NCI-H146 (cell line): ENCODE measurements around the gene PCBP2.
A peak's percentile ranks its signal among the peaks of the same experiment; 100 is the strongest.
"Not testable (repeated sequence)": the region's sequence is repeated elsewhere in the genome, so short reads cannot be mapped to it uniquely, and the experiment has no call there.

Source experiments
- DNase-seq: peaks from one replicate; lab custom pipeline; 2025; lab: John Stamatoyannopoulos, UW

The PCBP2 gene

DNA sequence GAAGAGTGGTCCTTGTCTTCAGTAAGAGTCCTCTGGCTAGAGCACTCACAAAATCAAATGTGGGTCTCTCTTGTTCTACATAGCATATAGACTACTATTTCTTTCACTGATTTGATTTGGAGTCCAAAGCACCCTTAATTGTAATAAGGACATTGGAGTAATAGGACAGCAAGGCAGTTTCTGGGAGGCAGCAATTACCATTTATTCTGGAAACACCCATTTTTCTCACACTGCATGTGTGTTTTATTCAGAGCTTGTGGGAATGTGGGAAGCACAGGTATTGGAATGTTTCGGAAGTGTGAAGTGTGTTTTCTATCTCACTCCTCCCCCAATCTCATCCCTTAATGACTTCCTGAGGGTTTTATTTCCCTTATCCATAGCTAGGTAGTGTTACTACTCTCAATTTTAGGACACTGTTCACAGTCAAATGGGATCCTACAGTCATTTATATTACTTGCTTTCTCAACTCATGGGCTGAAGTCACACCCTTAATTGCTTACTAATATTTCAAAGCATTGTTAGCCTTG, 20.2 kb downstream of the PCBP2 start:
- no peak for DNase-seq

DNA sequence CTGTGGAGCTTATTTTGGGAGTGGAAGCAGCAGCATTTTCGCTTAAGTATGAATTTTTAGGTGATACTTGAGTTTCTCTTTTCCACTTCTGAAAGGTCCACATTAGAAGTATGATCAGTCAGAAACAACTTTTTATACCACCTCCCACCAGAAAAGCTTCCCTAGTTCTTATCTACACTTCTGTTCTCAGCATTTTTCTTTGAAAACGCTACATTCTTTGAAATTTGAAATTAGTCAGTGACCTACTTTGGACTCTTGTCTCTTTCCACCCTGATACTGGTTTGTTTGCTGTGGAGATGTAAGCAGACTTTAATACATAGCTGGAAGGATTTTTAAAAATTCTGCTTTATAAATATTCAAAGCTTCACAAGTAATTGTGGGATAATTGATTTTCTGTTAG, 22.2 kb downstream of the PCBP2 start:
- DNase-seq = no peak

GRCh38 chr12:53474819-53475218, 22.9 kb downstream of the PCBP2 start:
- no peak for DNase-seq

DNA sequence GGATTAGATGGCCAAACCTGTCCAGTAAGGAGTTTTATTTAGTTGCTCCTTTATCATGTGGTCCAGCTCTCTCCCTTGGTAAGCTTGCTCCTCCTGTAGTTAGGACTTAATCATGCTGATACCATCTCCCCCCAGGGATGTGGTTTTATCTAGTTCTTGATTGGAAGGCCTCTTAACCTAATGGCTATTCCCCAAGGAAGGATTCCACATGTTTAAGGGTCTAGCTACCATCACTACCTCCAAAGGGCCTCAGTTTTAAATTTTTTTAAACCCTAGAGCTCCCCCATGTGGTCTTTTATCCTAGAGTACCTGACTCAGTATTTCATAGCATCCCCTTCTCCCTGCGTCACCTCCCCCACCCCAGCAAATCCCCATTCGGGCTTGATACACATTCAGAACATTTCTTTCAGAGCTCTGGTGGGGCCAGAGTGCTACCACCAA, 24.9 kb downstream of the PCBP2 start:
- DNase-seq = no peak

DNA sequence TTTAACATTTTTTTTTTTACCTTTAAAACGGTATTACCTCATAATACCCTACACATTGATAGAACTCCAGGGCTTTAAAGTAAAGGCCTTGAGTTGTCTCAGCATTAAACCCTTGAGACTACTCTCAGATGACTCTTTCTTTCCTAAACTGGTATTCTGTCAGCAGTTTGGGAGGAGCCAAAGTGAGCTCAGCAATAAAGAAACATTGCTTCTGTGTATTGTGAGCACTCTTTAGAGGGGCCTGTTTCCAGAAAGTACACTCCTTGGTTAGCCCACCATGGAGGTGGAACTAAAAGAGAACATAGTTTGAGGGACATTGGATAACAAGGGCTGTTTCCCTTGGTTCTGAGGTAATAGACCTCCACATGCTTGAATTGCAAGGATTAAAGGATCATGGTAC, 27.0 kb downstream of the PCBP2 start:
- no peak for DNase-seq

- no peak for DNase-seq
Observed at GRCh38 chr12:53479331-53479730, 27.4 kb downstream of the PCBP2 start.

DNA sequence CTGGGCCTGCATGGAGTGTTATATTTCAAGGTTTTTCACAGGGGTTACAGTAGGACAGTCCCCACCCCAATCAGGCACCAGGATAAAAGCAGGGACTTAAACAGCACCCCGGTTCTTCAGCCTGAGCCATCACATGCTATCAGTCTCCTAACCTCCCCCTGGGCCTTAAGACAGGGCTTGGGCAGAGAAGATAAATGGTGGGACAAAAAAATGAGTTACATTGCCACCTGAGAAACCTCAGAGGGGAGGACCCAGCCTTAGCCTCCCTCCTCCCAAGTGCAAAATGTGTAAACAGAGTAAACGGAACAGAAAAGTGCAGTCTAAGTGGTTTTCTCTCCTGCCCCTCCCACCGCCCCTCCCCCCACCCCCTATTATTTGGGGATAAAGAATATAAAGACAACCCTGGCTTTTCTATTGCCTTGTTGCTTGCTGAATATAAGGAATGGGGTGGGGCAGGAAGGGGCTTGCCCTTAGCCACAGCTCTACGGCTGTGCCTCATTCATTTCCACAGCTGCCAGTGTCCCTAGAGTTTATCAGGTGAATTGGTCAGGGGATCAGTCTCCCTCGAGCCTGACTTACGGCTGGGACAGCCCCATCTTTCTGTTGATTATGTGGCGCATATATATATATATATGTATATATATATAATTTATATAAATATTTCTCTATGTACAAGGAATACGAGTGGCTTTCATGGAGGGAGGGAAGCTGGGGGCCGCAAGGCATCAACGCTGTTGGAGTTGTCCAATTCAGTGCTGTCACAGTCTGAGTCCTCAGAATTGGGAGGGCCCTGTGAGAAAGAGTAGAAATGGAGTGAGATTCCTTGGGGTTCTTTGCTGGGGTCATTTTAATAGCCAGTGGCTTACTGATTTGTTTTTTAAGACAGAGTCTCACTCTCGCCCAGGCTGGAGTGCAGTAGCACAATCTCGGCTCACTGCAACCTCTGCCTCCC, 28.9 kb downstream of the PCBP2 start:
- no peak for DNase-seq

DNA sequence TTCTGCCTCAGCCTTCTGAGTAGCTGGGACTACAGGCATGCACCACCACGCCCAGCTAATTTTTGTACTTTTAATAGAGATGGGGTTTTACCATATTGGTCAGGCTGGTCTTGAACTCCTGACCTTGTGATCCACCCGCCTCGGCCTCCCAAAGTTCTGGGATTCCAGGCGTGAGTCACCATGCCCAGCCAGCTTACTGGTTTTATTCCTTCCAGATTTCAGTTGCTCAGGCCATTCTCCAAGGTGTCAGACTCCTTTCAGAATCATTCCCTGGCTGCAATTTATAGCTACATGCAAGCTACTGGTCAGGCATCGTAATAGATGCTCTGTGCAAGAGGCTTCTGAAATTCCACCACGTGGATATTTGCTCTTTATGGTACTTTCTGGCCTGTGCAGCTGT, 29.6 kb downstream of the PCBP2 start:
- not testable (repeated sequence) for DNase-seq

DNA sequence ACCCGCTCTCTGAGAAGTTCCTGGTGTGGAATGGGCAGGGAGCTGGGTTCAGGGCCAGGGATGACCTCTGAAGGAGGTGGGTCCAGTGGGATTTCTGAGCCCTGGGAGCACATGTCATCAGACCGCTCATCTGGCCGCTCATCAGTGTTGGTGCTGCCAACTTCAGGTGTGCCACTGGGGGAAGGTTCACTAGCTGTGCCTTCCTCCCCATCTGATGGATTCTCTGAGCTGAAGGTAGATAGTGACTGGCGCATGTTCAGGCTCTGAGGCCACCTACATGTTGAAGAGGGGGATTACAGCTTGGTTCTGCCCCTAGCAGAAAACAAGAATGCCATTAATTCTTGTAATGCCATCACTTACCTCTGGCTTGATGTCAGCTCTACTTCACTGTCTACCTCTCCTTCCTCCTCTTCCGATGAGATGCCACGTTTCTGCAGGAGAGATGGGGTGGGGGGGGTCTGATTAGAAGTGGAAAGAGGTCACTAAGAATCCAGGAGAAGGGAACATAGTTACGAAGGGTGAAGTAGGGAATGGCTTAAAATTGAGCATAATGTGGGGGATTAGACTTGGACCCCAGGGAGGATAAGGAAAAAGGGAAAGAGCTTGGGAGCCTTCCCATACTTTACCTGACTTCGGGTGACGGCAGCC, 30.2 kb downstream of the PCBP2 start:
- DNase-seq = no peak

DNA sequence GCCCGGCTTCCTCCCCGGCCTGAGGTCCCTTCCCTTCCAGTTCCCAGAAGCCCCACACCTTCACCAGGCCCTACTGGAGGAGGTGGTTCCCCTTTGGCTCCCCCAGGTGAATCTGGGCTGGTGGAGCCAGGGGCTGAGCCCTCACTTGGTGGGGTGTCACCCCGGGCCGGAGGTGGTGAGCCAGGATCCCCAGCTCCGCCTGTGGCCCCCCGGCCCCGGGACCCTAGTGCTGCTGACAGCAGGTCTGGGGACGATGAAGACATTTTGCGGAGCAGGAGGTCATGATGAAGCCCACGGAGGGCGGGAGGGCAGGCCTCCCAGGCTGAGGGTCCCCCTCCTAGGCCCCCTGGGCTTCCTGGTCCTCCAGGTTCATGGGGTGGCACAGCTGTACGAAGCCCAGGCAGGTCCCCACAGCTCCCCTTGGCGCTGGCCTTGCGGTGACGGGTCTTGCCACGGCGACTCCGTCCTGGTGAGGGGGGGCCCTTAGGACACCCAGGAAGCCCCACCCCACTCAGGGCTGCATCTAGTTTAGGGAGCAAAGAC, 30.8 kb downstream of the PCBP2 start:
- no peak for DNase-seq

DNA sequence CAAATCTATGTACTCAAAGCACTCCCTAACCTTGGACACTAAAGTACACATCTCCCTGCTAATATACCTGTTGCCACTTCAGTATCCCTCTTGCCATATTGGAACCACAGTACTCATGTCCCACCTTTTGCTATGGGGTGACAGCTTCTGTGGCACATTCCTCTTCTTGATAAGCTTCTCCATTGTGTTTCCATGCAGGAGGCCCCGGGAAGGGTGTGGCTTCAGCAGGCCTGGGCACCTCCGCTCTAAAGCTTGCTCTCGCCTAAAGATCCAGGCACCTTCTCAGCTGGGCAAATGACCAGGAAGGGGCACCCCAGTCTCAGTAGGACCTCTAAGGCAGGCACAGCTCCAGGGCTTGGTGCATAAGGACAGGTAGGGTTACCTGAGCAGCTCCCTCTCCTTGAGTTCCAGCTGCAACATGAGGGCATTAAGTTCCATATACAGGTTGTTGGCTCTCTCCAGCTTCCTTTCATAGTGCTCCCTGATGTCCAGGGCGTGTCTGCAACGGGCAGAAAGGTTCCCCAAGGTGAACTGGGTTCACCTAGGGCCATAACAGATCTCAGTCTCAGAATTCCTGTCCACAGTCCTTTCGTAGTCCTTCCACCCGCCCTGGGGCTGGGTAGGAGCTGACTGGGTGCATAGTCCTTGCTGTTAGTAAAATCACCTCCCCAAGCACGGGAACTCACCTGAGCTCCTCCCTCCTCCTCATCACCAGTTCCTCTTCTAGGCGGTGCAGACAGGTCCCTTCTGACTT, 31.5 kb downstream of the PCBP2 start:
- DNase-seq = no peak

GRCh38 chr12:53483979-53484377, 32.1 kb downstream of the PCBP2 start:
- no peak for DNase-seq

GRCh38 chr12:53484686-53485575, 33.0 kb downstream of the PCBP2 start:
- no peak for DNase-seq

DNA sequence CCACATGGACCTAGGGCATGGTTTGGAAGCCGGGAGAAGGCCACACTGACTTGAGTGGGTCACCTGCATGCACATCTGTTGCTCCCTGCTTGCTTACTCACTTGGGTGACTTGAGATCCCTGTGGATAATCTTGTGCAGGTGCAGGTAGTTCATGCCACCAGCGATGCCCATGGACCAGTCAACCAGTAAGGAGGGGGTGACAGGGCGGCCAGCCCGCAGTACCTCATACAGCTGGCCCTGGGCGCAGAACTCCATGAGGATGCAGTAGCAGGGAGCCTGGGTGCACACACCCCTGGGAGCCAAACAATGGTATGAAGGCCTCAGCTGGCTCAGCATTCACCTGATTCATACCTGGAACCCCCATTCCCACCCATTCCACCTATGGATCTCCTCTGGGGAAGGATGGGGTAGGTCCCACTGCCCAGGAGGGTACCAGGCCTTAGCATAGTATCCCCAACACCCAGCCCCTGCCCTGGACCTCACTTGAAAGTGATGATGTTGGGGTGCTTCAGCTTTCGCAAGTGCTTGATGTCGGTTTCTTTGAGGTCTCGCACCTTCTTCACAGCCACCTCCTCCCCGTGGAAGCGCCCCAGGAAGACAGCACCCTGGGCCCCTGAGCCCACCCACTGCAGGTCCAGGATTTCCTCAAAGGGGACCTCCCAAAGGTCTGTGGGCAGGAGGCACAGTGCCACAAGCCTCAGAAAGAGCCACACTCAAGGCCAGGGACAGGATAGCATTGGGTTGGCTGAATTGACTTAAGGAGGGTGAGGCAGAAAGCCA, 34.2 kb downstream of the PCBP2 start:
- DNase-seq = no peak

DNA sequence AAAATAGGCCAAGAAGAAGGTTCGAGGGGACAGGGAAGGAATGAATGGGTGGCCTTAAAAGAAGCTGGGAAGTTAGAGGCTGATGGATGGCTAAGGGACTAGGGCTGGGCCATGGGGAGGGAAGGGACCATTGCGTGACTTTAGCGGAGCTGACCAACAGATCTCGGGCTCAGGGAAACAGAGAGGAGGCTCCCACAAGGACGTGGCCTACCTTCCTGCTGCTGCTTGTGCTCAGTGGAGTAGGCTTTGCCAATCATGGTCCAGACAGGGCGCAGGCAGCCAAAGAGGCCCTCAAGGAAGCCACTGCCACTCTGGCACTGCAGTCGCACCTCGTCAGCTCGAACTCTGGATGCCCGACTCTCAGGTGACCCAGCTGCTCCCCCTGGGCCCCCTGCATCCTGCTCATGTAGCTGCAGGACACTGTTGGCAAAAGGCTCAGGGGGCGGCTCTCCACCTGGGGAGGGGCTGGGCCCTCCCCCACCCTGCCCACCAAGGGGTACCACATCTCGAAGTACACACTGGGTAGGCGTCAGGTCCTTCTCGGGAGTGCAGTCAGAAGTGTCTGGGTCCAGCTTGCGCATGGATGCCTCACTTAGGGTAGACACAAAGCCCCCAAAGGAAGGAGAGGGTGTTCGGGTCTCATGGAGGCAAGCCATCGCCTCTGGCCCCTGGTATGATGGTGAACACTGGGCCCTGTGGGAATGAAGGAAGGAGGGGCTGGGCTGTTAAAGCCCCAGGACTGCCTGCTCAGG, 35.0 kb downstream of the PCBP2 start:
- DNase-seq = no peak

GRCh38 chr12:53489242-53489864, 37.5 kb downstream of the PCBP2 start:
- no peak for DNase-seq

DNA sequence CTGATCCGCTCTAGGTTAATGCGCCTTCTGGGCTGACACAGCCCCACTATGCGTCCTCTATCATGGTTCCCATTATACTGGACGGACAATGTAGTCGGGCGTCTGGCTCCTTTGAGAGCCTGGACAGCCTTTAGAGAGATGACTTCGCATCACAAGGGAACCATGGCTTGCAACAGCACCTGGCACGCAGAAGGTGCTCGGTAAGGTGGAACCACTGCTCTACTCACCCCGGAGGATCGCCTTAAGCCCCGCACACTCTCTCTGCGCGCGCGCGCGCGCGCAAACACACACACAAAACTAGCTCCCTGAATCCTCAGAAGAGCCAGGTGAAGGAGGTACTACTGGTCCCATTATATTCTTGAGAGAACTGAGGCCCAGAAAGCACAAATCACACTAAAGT, 40.3 kb downstream of the PCBP2 start:
- DNase-seq = peak; percentile 13

- peak; percentile 96 for DNase-seq
Observed at GRCh38 chr12:53492830-53493609, 41.1 kb downstream of the PCBP2 start.
